HepG2 (cell line): ENCODE measurements around the gene ALOXE3. TPM values are rescaled to one million over a fixed set of nuclear protein-coding genes. Genes with fewer than 3 reads are reported as not detected.

Experiments used
- ARID3A ChIP-seq: IDR thresholded peaks from 2 replicates; pipeline ENCODE4 v1.6.1; 2012; ENCODE audit warnings: low read depth, low read length, improper control_type of control experiment
- CAMTA2 ChIP-seq: sonication (generic); formaldehyde crosslinking; IDR thresholded peaks from 2 replicates; pipeline ENCODE4 v1.4.0; 2020; ENCODE audit warnings: mild to moderate bottlenecking, missing genetic modification reagents, borderline replicate concordance
- CCAR2 ChIP-seq: fragments of 200-400 bp; formaldehyde crosslinking; optimal IDR thresholded peaks from 2 replicates; pipeline ENCODE3; 2018; ENCODE audit warnings: low read depth, mild to moderate bottlenecking, low read length, moderate library complexity
- FOXO1 ChIP-seq: sonication (generic); formaldehyde crosslinking; IDR thresholded peaks from 2 replicates; pipeline ENCODE4 v1.4.0; 2020; ENCODE audit warnings: missing genetic modification reagents
- HOXA3 ChIP-seq: sonication (generic); formaldehyde crosslinking; IDR thresholded peaks from 2 replicates; pipeline ENCODE4 v1.5.0; 2020; ENCODE audit warnings: missing genetic modification reagents
- KAT8 ChIP-seq: IDR thresholded peaks from 2 replicates; pipeline ENCODE4 v1.6.1; 2016; ENCODE audit warnings: missing genetic modification reagents, missing compliant biosample characterization
- NR2F1 ChIP-seq, 2 experiments: fragments of 450-650 bp in 1 of 2; formaldehyde crosslinking in 1 of 2; IDR thresholded peaks; 2 replicates each; pipeline versions ENCODE4 v1.5.0 to v1.6.1; 2016 to 2020; ENCODE audit warnings: mild to moderate bottlenecking in 1 of 2, missing compliant biosample characterization in 1 of 2, missing genetic modification reagents in 1 of 2, moderate library complexity in 1 of 2
- PITX1 ChIP-seq: sonication (generic); formaldehyde crosslinking; IDR thresholded peaks from 2 replicates; pipeline ENCODE4 v1.5.1; 2020; ENCODE audit warnings: mild to moderate bottlenecking, missing genetic modification reagents
- SP5 ChIP-seq: IDR thresholded peaks from 2 replicates; pipeline ENCODE4 v1.6.1; 2016; ENCODE audit warnings: low read depth, borderline replicate concordance
- THAP11 ChIP-seq: IDR thresholded peaks from 2 replicates; pipeline ENCODE4 v1.6.1; 2016; ENCODE audit warnings: missing biosample characterization, missing genetic modification reagents
- THAP9 ChIP-seq: sonication (generic); formaldehyde crosslinking; IDR thresholded peaks from 2 replicates; pipeline ENCODE4; 2020; ENCODE audit warnings: missing genetic modification reagents, mild to moderate bottlenecking, borderline replicate concordance
- YEATS4 ChIP-seq: sonication (generic); formaldehyde crosslinking; IDR thresholded peaks from 2 replicates; pipeline ENCODE4 v1.4.0; 2020; ENCODE audit warnings: missing genetic modification reagents, borderline replicate concordance
- ZBTB10 ChIP-seq: sonication (generic); formaldehyde crosslinking; IDR thresholded peaks from 2 replicates; pipeline ENCODE4 v1.4.0; 2020; ENCODE audit warnings: missing genetic modification reagents, borderline replicate concordance
- ZFY ChIP-seq: sonication (generic); formaldehyde crosslinking; IDR thresholded peaks from 2 replicates; pipeline ENCODE4 v1.4.0; 2020; ENCODE audit warnings: missing genetic modification reagents
- ZKSCAN8 ChIP-seq: IDR thresholded peaks from 2 replicates; pipeline ENCODE4 v1.6.1; 2016; ENCODE audit warnings: borderline replicate concordance, missing genetic modification reagents, missing compliant biosample characterization
- ZNF687 ChIP-seq: sonication (generic); formaldehyde crosslinking; IDR thresholded peaks from 2 replicates; pipeline ENCODE4 v1.5.1; 2020; ENCODE audit warnings: mild to moderate bottlenecking, missing genetic modification reagents, moderate library complexity
- polyA plus RNA-seq, 8 experiments: library from polyadenylated mRNA; depleted of rRNA in 3 of 8; stranded (reverse) in 7 of 8; unstranded in 1 of 8; fragments of >200 nt; fragmentation: Illumina TruSeq in 4 of 8; extraction: Trizol in 4 of 8; gene quantifications; 2 replicates each; pipeline versions ENCODE4 v1.2.1 to v1.2.3, GENCODE V29; 2011 to 2016; ENCODE audit warnings: low read depth in 4 of 8, missing spikeins in 1 of 8, mixed read lengths in 1 of 8; ENCODE audit not compliant: insufficient read depth in 1 of 8
- total RNA-seq, 5 experiments: library from RNA; depleted of rRNA; stranded (reverse); fragments of >200 nt; fragmentation: Illumina TruSeq; extraction: Trizol; gene quantifications; 2 replicates each; pipeline ENCODE4 v1.2.3, GENCODE V29; 2016; ENCODE audit warnings: low read depth in 1 of 5

Gene ALOXE3
- total and polyA plus RNA-seq, 2 of the 13 experiments (the other 11 are each of a cell fraction or from before 2014, with no cell fraction given): 0.07 TPM; not detected in 1

- TF ChIP-seq ZNF687 (CRISPR knock-in tag) (peak; percentile 41; the same call in 1 of the 2 replicates), NR2F1 (CRISPR knock-in tag; IDR thresholded peaks at IDR 0.05) (no peak), PITX1 (CRISPR knock-in tag) (peak; percentile 50; the same call in 1 of the 2 replicates), THAP9 (CRISPR knock-in tag) (peak; percentile 15; the same call in 1 of the 2 replicates), ZKSCAN8 (0 out of 2 replicates have a peak, but pooled peaks have one; percentile 5), SP5 (0 out of 2 replicates have a peak, but pooled peaks have one; percentile 28), CCAR2 (no peak), ZFY (CRISPR knock-in tag) (0 out of 2 replicates have a peak, but pooled peaks have one; percentile 47), ZBTB10 (no peak), KAT8 (CRISPR knock-in tag) (peak; percentile 38; the same call in 1 of the 2 replicates), YEATS4 (CRISPR knock-in tag) (peak; percentile 44; the same call in 1 of the 2 replicates), CAMTA2 (no peak), ARID3A (peak; percentile 33; the same call in 1 of the 2 replicates), HOXA3 (peak; percentile 46; the same call in 1 of the 2 replicates), THAP11 (CRISPR knock-in tag) (peak; percentile 40), FOXO1 (CRISPR knock-in tag) (peak; percentile 59; the same call in 1 of the 2 replicates)
Measured at GRCh38 chr17:8163978-8164814, 45.9 kb upstream of the ALOXE3 start (continued).
